Type B pancreatic cell (in vitro differentiated cells): ENCODE results near the gene CNTROB. TPM values are rescaled to one million over a fixed set of nuclear protein-coding genes. Genes with fewer than 3 reads are reported as not detected.

Source experiments
- DNase-seq: peaks from one replicate; pipeline ENCODE4 v3.0.0; 2021; ENCODE audit warnings: mixed read lengths; ENCODE audit not compliant: unreplicated experiment; ENCODE audit errors: extremely low spot score
- H3K27ac Mint-ChIP-seq: 2 replicates; pipeline ENCODE4 v1.8.0; 2021; ENCODE audit warnings: mild to moderate bottlenecking, mixed read lengths
- H3K27me3 Mint-ChIP-seq: 2 replicates; pipeline ENCODE4 v1.8.0; 2021; ENCODE audit warnings: mixed read lengths
- H3K36me3 Mint-ChIP-seq: 2 replicates; pipeline ENCODE4 v1.8.0; 2021; ENCODE audit warnings: mixed read lengths
- H3K4me1 Mint-ChIP-seq: one replicate; pipeline ENCODE4 v1.8.0; 2021; ENCODE audit warnings: mixed read lengths; ENCODE audit not compliant: unreplicated experiment
- H3K4me3 Mint-ChIP-seq: 2 replicates; pipeline ENCODE4 v1.8.0; 2021; ENCODE audit warnings: mild to moderate bottlenecking, mixed read lengths
- H3K9me3 Mint-ChIP-seq: 2 replicates; pipeline ENCODE4 v1.8.0; 2021; ENCODE audit warnings: mixed read lengths
- total RNA-seq: library from RNA; stranded (reverse); gene quantifications from 2 replicates; pipeline ENCODE4 v1.2.1, GENCODE V29; 2021; ENCODE audit warnings: low replicate concordance
- TF ChIP-seq, protein P1 (sequence below): fragments of 200-600 bp; sonication (generic); conservative IDR thresholded peaks from 2 replicates; pipeline ENCODE4 v1.5.0; 2021; ENCODE audit warnings: antibody characterized with exemption, mild to moderate bottlenecking

The CNTROB gene
- total RNA-seq, 1 donor from 2014 or later: 42.6 TPM

- TF ChIP-seq, protein P1, sequence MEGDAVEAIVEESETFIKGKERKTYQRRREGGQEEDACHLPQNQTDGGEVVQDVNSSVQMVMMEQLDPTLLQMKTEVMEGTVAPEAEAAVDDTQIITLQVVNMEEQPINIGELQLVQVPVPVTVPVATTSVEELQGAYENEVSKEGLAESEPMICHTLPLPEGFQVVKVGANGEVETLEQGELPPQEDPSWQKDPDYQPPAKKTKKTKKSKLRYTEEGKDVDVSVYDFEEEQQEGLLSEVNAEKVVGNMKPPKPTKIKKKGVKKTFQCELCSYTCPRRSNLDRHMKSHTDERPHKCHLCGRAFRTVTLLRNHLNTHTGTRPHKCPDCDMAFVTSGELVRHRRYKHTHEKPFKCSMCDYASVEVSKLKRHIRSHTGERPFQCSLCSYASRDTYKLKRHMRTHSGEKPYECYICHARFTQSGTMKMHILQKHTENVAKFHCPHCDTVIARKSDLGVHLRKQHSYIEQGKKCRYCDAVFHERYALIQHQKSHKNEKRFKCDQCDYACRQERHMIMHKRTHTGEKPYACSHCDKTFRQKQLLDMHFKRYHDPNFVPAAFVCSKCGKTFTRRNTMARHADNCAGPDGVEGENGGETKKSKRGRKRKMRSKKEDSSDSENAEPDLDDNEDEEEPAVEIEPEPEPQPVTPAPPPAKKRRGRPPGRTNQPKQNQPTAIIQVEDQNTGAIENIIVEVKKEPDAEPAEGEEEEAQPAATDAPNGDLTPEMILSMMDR: peak; percentile 56
- H3K9me3 Mint-ChIP-seq: no peaks in the 10 kb centered on the region
- H3K4me1 Mint-ChIP-seq: peaks cover 6% of the 10 kb centered on the region
- no peak overlapping the region for H3K27ac Mint-ChIP-seq
- no peak for DNase-seq
- H3K27me3 Mint-ChIP-seq: no peaks in the 10 kb centered on the region
- H3K36me3 Mint-ChIP-seq: peaks cover 53% of the 10 kb centered on the region
- no peak overlapping the region for H3K4me3 Mint-ChIP-seq
Observed at GRCh38 chr17:7897773-7898172, 34.2 kb upstream of the CNTROB start.

- H3K9me3 Mint-ChIP-seq: no peaks in the 10 kb centered on the region
- H3K4me1 Mint-ChIP-seq: no peaks in the 10 kb centered on the region
- no peak for DNase-seq
- H3K27me3 Mint-ChIP-seq: no peaks in the 10 kb centered on the region
- peak overlapping the region; percentile 36 for H3K27ac Mint-ChIP-seq
- H3K36me3 Mint-ChIP-seq: peaks cover 52% of the 10 kb centered on the region
- TF ChIP-seq, protein P1: no peak
- no peak overlapping the region for H3K4me3 Mint-ChIP-seq
Observed at GRCh38 chr17:7903154-7904103, 28.6 kb upstream of the CNTROB start.

DNA sequence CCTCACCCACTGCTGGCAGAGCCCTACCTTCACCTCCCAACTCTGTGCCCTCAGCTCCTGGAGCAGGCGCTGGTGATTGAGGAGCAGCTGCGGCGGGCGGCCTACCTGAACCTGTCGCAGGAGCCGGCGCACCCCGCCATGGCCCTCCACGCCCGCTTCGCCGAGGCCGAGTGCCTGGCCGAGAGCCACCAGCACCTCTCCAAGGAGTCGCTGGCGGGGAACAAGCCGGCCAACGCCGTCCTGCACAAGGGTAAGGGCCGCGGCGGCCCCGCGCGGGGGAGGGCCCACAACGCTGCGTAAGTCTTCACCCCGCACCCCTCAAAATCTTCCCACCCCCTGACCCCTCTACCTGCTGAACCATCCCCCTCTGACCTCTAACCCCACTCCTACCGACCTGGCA lies 22.9 kb upstream of the CNTROB start:
- no peak for DNase-seq
- peaks cover 9% of the 10 kb centered on the region for H3K4me1 Mint-ChIP-seq
- no peaks in the 10 kb centered on the region for H3K9me3 Mint-ChIP-seq
- H3K36me3 Mint-ChIP-seq: peaks cover 40% of the 10 kb centered on the region
- no peak overlapping the region for H3K4me3 Mint-ChIP-seq
- TF ChIP-seq, protein P1: no peak
- H3K27me3 Mint-ChIP-seq: no peaks in the 10 kb centered on the region
- no peak overlapping the region for H3K27ac Mint-ChIP-seq

DNA sequence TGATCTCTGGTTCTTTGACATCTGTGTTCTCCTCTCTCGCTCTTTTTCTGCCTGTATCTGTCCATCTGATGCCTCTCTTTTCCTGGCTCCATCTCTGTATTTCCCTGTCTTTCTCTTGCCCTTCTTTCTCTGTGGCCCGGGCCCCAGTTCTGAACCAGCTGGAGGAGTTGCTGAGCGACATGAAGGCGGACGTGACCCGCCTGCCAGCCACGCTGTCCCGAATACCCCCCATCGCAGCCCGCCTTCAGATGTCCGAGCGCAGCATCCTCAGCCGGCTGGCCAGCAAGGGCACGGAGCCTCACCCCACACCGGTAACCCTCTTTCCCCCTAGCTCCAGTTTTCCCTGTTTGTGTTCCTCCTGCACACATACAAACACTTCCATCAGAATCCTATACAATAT lies 21.7 kb upstream of the CNTROB start:
- no peak overlapping the region for H3K4me3 Mint-ChIP-seq
- H3K36me3 Mint-ChIP-seq: peaks cover 32% of the 10 kb centered on the region
- no peaks in the 10 kb centered on the region for H3K9me3 Mint-ChIP-seq
- DNase-seq: no peak
- H3K4me1 Mint-ChIP-seq: peaks cover 16% of the 10 kb centered on the region
- TF ChIP-seq, protein P1: no peak
- H3K27ac Mint-ChIP-seq: peak overlapping the region; percentile 8
- H3K27me3 Mint-ChIP-seq: no peaks in the 10 kb centered on the region

GRCh38 chr17:7910711-7911110 lies 21.3 kb upstream of the CNTROB start:
- no peaks in the 10 kb centered on the region for H3K9me3 Mint-ChIP-seq
- no peak for DNase-seq
- H3K36me3 Mint-ChIP-seq: peaks cover 28% of the 10 kb centered on the region
- no peaks in the 10 kb centered on the region for H3K27me3 Mint-ChIP-seq
- H3K4me1 Mint-ChIP-seq: peaks cover 19% of the 10 kb centered on the region
- TF ChIP-seq, protein P1: no peak
- H3K27ac Mint-ChIP-seq: no peak overlapping the region
- H3K4me3 Mint-ChIP-seq: no peak overlapping the region
